Activated CD4-positive, CD25-positive, alpha-beta regulatory T cell treated with anti-CD3 and anti-CD28 coated beads, Interleukin-2, amount 50 U/mL, for 24 hours (primary cell): ENCODE data around the gene SFI1.
"Not testable (repeated sequence)": the region's sequence is repeated elsewhere in the genome, so short reads cannot be mapped to it uniquely, and the experiment has no call there.

Experiments used
- ATAC-seq, 2 donors: fragments of 150-1000 bp; cut with Tn5 transposase; one replicate each; pipeline ENCODE4 v1.10.0; 2021; ENCODE audit warnings: mild to moderate bottlenecking in 1 of 2, moderate library complexity in 1 of 2

Gene SFI1

GRCh38 chr22:31493355-31493754 lies 3.0 kb upstream of the SFI1 start:
- ATAC-seq, result not testable (repeated sequence)

GRCh38 chr22:31495343-31495742 lies 993 bp upstream of the SFI1 start:
- no peak for ATAC-seq

GRCh38 chr22:31496735-31497146 lies 405 bp downstream of the SFI1 start:
- peak; percentile 5 to 10 for ATAC-seq

- peak in 1 of 2 donors; percentile 25 for ATAC-seq
These were observed 1.0 kb downstream of the SFI1 start for GRCh38 chr22:31497148-31497938.

- ATAC-seq, result no peak
These were observed 5.4 kb downstream of the SFI1 start for GRCh38 chr22:31501738-31502137.

GRCh38 chr22:31503211-31503964 lies 7.1 kb downstream of the SFI1 start:
- ATAC-seq, result no peak

GRCh38 chr22:31504282-31504681 lies 7.9 kb downstream of the SFI1 start:
- ATAC-seq, result peak; percentile 59 to 64

GRCh38 chr22:31507517-31507916 lies 11.2 kb downstream of the SFI1 start:
- not testable (repeated sequence) for ATAC-seq

- peak; percentile 68 to 75 for ATAC-seq
These were observed 12.2 kb downstream of the SFI1 start for GRCh38 chr22:31508536-31508935.

- ATAC-seq, result no peak
These were observed 12.9 kb downstream of the SFI1 start for GRCh38 chr22:31509061-31509762.

- peak; percentile 25 to 40 for ATAC-seq
These were observed 23.7 kb downstream of the SFI1 start for GRCh38 chr22:31520051-31520450.

GRCh38 chr22:31524132-31524531 lies 27.8 kb downstream of the SFI1 start:
- peak in 1 of 2 donors; percentile 27 for ATAC-seq

GRCh38 chr22:31526270-31526669 lies 29.9 kb downstream of the SFI1 start:
- ATAC-seq, result peak; percentile 92 to 93

GRCh38 chr22:31530823-31531195 lies 34.5 kb downstream of the SFI1 start:
- no peak for ATAC-seq

- ATAC-seq, result no peak
These were observed 35.7 kb downstream of the SFI1 start for GRCh38 chr22:31532060-31532459.

- ATAC-seq, result peak in 1 of 2 donors; percentile 7
These were observed 37.0 kb downstream of the SFI1 start for GRCh38 chr22:31533374-31533773.

- ATAC-seq, result peak; percentile 90
These were observed 40.7 kb downstream of the SFI1 start for GRCh38 chr22:31537019-31537535.

GRCh38 chr22:31538815-31539214 lies 42.5 kb downstream of the SFI1 start:
- ATAC-seq, result peak; percentile 60 to 62

- ATAC-seq, result not testable (repeated sequence)
These were observed 43.8 kb downstream of the SFI1 start for GRCh38 chr22:31540166-31540565.

GRCh38 chr22:31540966-31541365 lies 44.6 kb downstream of the SFI1 start:
- no peak for ATAC-seq

- ATAC-seq, result no peak
These were observed 48.4 kb downstream of the SFI1 start for GRCh38 chr22:31544481-31545480.

- ATAC-seq, result no peak
These were observed 54.6 kb downstream of the SFI1 start for GRCh38 chr22:31550871-31551370.
